ENCODE data around the gene MT1F.

MT1F gene

DNA sequence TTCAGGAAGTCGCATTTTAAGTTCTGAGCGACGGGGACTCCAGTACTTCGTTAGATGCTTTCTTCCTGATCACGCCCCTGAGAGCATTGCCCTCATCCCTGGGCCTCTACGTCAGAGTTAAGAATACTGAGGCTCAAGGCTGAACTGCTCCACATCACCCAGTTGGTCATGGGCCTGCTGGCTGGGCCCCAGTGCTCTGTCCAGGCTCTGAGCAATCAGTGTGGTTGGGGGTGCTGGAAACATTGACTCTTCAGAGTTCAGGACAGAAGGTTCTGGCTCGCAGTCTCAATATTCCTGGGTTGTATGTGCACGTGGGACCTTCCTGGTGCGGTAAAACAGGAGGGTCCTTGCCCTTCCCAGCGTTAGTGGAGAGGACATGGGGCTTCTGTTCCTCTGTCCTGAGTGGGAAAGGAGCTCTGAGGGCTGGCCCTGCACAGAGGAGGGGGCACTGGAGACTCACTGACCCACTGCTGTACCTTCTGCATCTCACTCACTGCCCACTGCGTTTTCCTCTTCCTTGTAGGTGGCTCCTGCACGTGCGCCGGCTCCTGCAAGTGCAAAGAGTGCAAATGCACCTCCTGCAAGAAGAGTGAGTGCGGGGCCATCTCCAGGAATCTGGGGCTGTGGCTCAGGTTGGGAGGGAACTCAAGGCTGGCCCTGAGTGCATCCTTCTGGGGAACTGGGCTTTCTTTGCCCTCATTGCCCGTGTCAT is 31.7 kb upstream of the MT1F start:
- no peak for DNase-seq

GRCh38 chr16:56626685-56627084 is 31.1 kb upstream of the MT1F start:
- no peak for DNase-seq

DNA sequence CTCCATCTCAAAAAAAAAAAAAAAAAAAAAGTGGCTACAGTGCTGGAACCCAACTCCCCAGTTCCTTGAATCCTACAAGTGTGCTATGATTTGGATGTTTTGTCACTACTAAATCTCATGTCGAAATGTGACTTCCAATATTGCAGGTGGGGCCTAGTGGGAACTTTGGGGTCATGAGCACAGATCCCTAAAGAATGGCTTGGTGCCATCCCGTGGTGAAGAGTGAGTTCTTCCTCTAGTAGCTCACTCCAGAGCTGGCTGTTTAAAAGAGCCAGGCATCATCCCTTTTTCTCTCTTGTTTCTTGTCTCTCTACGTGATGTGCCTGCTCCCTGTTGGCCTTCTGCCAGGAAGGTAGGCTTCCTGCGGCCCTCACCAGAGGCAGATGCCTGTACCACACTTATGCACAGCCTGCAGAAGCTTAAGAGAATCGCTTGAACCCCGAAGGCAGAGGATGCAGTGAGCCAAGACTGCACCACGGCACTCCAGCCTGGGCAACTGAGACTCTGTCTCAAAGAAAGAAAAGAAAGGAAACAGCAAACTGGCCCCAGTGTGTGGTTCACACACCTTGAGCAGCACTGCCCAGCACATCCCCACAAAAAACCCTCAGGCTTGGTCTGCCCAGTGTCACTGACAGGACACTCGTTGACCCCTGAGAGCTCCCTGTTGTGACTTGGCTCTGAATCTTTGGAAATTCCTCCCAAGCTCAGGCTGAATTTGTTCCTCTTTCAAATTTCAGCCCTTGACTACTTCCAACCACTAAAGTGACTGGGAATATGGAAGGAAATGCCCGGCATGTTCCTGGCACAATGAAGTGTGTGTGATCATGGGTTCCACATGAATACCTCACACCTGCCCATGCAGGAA is 29.0 kb upstream of the MT1F start:
- no peak for DNase-seq

GRCh38 chr16:56629531-56629930 is 28.2 kb upstream of the MT1F start:
- DNase-seq = no peak

DNA sequence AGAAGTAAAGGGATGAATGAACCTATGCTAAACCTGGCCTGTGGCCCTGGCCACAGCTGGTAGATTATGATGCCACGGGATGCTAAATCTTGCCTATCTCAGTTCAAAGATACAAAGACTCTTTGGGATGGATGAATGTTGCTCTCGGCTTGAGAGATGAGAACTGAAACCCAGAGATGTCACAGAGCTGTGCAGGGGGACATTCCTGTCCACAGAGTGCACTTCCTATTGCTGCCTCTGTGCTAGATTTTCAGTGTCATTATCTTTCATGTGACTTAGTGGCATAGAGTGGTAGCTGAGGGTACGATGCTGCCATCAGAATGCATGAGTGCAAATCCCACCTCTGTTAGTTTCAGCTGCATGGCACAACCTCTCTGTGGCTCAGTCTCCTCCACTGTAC is 27.6 kb upstream of the MT1F start:
- peak in 1 of 5 experiments; percentile 45 for DNase-seq

- DNase-seq = no peak
Measured at GRCh38 chr16:56631197-56631596, 26.6 kb upstream of the MT1F start.

- no peak for DNase-seq
Measured at GRCh38 chr16:56631832-56632155, 26.0 kb upstream of the MT1F start.

- no peak for DNase-seq
Measured at GRCh38 chr16:56632156-56632847, 25.5 kb upstream of the MT1F start, which contains the start of gene MT1M. Gene MT1M (plus strand): TSS chr16:56632659. CDS start chr16:56632732, 73 bp downstream.

DNA sequence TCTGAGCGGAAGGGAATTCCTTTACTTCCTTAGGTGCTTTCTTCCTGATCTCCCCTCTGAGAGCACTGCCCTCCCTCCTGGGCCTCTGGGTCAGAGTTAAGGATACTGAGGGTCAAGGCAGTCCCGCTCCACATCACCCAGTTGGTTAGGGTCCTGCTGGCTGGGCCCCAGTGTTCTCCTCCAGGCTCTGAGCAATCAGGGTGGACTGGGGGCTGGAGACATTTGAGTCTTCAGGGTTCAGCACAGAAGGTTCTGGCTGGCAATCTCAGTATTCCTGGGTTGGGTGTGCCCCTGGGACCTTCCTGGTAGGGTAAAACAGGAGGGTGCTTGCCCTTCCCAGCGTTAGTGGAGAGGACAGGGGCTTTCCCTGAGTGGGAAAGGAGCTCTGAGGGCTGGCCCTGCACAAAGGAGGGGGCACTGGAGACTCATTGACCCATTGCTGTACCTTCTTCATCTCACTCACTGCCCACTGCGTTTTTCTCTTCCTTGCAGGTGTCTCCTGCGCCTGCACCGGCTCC is 24.9 kb upstream of the MT1F start:
- DNase-seq = no peak

DNA sequence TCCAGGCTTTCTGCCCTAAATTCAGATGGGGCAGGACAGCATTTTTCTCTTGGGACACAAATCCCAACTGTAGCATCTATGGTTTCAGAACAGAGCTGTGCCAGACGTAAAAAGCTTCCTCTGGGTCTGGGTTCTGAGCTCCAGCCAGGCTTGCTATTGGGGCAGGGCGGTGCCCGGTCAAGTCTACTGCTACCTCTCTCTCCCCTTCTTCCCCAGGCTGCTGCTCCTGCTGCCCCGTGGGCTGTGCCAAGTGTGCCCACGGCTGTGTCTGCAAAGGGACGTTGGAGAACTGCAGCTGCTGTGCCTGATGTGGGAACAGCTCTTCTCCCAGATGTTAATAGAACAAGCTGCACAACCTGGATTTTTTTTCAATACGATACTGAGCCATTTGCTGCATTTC is 24.2 kb upstream of the MT1F start:
- no peak for DNase-seq

- no peak for DNase-seq
Measured at GRCh38 chr16:56634715-56635440, 22.9 kb upstream of the MT1F start.

- DNase-seq = peak in 1 of 5 experiments; percentile 43
Measured at GRCh38 chr16:56635441-56635967, 22.3 kb upstream of the MT1F start.

DNA sequence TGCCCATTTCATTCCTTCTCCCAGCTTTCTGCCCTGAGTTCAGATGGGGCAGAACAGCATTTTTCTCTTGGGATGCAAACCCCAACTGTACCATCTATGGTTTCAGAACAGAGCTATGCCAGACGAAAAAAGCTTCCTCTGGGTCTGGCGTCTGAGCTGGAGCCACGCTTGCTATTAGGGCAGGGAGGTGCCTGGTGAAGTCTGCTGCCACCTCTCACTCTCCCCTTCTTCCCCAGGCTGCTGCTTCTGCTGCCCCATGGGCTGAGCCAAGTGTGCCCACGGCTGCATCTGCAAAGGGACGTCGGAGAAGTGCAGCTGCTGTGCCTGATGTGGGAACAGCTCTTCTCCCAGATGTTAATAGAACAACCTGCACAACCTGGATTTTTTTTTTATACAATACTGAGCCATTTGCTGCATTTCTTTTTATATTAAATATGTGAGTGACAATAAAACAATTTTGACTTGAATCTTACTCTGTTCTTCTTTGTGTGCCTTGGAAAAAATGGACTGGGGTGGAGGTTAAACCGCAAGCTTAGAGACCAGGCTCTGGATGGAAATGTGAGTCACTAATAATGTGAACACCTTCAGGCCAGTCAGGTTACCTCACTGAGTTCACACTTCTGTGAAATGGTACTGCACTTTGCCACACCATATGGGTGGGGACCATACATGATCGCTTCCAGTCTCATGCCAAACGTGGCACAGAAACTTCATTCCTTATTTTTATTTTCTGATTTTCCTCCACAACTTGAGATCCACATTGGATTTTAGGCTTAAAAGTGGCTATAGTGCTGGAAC is 20.9 kb upstream of the MT1F start:
- DNase-seq = no peak

DNA sequence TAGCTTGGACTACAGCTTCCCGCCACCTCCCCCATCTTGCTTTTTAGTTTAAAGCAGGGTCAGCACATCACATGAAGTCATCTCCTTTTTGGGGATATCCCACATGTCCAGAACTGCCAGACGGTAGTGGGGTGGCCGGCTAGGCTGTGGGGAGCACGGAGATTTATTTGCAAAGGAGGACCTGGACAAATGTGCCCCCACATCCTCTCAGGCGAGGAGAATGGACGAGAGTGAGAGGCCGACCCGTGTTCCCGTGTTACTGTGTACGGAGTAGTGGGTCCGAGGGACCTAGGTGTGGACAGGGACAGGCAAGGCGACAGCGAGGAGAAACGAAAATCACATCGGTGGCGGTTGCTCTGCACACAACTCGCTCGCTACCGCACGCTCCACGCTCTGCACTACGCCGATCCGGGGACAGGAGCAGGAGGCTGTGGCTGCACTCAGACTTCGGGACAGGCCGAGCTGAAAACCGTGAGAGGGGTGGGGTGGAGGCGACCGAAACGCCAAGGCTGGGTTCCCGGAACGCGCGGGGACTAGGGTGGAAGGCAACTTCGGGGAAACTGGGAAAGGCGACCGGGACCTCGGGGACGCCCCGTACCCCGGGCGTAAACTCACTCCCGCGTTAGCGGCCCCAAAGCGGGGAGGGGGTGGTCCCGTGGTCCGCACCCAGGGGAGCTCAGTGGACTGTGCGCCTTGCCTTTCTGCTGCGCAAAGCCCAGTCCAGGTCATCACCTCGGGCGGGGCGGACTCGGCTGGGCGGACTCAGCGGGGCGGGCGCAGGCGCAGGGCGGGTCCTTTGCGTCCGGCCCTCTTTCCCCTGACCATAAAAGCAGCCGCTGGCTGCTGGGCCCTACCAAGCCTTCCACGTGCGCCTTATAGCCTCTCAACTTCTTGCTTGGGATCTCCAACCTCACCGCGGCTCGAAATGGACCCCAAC is 19.7 kb upstream of the MT1F start, which contains the start of gene MT1A:
MT1A (plus strand) TSS at position 853 of the 937 bp plus-strand sequence; CDS start at position 926, 73 bp downstream.
- DNase-seq = peak in 1 of 5 experiments; percentile 53

- no peak for DNase-seq
Measured at GRCh38 chr16:56639045-56639444, 18.7 kb upstream of the MT1F start.

DNA sequence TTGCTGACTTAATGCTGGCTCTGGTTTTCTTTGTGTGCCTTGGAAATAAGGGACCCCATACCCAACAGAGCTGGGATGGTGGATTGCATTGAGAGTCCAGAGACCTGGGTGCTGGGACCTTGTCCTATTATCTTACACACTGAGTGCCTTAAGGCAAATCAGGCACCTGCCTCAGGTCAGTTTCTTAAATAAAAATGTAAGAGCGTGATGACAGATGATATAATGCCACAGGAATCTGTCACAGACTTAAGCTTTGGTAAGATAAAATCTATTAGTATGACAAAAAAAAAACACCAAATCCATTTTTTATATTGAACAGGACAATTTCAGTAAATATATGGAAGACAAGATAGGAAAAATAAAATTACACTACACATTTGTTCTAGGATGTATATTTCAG is 17.7 kb upstream of the MT1F start:
- no peak for DNase-seq

DNA sequence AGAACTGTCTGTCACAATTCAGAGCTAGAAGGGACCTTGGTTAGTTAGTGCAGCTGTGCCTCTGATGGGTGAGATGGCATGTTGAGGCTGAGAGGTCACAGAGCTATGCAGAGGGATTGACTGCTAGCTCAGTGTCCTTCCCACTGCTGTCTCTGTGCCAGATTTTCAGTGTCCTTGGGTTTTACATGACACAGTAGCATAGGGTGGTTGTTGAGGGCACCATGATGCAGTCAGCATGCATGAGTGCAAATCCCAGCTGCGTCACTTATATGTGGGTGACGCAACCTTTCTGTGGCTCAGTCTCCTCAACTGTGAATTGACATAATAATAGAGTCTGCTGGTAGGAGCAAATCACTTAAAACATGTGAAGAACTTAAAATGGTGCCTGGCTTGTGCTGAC is 16.6 kb upstream of the MT1F start:
- DNase-seq = no peak

DNA sequence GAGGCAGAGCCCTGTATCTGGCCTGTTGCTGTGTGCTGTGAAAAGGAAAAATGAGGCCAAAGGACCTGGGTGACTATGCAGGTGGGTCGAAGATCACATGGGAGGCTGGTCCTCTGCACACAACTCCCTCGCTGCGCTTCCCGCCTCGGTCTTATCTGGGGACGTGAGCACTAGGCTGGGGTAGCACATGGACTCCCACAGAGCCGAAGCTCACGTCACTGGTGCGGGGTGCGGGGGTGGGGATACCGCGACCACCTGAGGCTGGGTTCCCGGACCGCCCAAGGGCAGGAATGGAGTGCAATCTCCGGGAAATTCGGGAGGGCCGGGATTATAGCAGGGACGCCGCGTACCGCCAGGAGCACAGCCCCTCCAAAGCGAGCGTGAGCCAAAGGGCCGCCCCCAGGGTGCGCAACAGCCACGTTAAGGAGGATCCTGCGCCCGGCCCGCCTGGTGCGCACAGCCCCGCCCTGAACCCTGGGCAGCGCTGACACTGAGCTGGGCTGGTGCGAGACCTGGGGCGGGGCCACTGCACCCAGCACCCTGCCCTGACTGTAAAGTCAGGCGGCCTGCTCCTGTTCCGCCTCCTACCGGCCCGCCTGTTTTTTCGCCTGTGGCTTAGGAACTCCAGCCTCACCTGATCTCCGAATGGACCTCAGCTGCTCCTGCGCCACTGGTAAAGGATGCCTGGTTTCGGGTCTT is 14.5 kb upstream of the MT1F start:
- peak; percentile 31 to 91 (median 62) for DNase-seq

GRCh38 chr16:56643833-56644232 is 13.9 kb upstream of the MT1F start:
- no peak for DNase-seq

Data from T-helper 2 cell (primary cell).